Fibroblast of the conjunctiva (primary cell): ENCODE results near the gene RAMP1.
"Not testable (repeated sequence)": the region's sequence is repeated elsewhere in the genome, so short reads cannot be mapped to it uniquely, and the experiment has no call there.

ENCODE experiments used
- DNase-seq: peaks from one replicate; pipeline ENCODE4 v3.0.0-alpha.2; 2010; ENCODE audit warnings: low read depth

The RAMP1 gene

GRCh38 chr2:237859533-237860272 is at the start of gene RAMP1:
Gene RAMP1, plus strand, starts transcription at chr2:237859623. Its CDS starts 53 bp downstream, at chr2:237859676.
- no peak for DNase-seq

GRCh38 chr2:237815637-237816036 is 43.8 kb upstream of the RAMP1 start:
- DNase-seq, result no peak

DNA sequence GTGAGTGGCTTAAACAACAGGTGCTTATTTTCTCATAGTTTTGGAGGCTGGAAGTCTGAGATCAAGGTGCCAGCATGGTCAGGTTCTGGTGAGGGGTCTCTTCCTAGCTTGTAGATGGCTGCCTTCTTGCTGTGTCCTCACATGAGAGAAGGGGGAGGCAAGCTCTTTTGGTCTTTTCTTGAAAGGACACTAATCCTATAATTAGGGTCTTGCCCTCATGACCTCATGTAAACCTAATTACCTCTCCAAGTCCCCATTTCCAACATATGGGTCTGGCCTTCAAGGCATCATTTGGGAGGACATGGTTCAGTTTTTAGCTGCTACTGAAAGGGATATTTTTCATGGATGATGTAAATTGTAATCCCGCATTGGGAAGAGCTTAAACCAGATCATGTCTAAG is 42.9 kb upstream of the RAMP1 start:
- DNase-seq, result no peak

DNA sequence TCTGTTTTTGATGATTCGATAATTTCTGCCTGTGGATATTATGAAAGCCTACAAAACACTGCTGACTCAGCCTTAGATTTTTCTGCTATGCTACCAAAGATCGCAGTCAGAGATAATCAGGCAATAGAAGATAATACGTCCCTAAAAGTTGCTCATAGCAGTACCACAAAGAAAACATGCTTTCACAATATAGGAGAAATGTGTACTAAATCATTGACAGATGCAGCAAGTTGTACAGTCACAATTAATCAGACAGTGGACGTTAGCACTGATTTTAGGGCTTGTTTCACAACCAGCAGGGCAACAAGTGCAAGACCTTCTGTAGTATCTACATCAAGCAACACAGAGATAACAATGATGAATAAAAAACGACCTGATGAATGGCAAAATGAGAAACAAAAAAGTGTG is 41.4 kb upstream of the RAMP1 start:
- DNase-seq, result peak; percentile 58

- DNase-seq, result no peak
Measured at GRCh38 chr2:237819231-237819630, 40.2 kb upstream of the RAMP1 start.

DNA sequence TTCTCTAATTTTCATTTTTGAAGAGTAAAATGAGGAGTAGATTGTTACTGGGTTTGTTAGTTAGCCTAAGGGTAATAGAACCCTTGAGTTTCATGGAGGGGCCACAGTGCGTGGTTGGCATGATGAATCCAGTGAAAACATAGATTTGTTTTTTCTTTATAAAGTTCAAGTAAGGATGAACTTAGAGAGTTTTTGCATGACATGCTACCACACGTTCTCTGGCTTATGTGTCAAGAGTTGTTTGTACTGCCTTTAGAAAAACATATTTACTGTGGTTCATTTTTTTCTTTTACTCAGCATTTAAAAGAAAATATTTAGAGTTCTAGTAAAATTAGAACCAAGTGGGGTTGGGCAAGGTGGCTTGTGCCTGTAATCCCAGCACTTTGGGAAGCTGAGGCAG is 39.0 kb upstream of the RAMP1 start:
- DNase-seq, result no peak

DNA sequence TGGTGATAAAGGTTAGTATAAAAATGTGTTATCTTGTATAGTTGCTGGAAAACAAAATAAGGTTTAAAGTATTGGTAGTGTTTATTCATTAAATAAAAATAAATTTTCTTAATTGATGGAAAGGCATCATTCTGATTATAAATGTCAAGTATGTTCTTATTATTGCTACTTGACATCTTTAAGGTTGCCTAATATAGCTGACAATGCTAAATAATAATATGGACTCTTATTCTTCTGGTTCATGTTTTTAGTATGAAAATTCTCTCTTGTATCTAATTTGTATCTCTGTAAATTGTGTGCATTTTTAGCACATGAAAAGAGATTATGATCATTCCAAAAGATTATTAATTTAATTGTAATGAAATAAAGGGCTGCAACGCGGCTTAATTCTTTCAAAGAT is 35.9 kb upstream of the RAMP1 start:
- DNase-seq, result no peak

DNA sequence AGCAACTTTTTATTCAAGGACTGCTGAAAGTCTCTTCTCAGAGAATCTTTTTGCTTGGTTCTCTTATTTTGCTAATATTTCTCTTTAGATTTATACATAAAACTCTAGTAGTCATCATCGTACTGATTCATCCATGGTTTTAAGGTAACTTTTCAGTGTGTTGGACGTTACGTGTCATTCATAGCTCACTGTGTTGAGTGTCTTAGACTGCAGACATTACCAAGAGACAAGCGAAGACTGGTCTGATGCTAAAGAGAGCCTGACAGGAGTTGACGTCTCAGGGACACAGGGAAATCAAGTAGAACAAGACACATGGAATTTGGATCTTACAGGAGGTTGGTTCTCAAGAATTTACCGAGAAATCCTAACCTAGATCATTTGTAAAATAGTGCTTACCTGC is 35.3 kb upstream of the RAMP1 start:
- no peak for DNase-seq

GRCh38 chr2:237827421-237827987 is 31.9 kb upstream of the RAMP1 start:
- DNase-seq, result no peak

- DNase-seq, result no peak
Measured at GRCh38 chr2:237830522-237830921, 28.9 kb upstream of the RAMP1 start.

GRCh38 chr2:237833546-237833945 is 25.9 kb upstream of the RAMP1 start:
- DNase-seq, result no peak

- DNase-seq, result no peak
Measured at GRCh38 chr2:237835372-237835771, 24.1 kb upstream of the RAMP1 start.

GRCh38 chr2:237841051-237841450 is 18.4 kb upstream of the RAMP1 start:
- DNase-seq, result no peak

DNA sequence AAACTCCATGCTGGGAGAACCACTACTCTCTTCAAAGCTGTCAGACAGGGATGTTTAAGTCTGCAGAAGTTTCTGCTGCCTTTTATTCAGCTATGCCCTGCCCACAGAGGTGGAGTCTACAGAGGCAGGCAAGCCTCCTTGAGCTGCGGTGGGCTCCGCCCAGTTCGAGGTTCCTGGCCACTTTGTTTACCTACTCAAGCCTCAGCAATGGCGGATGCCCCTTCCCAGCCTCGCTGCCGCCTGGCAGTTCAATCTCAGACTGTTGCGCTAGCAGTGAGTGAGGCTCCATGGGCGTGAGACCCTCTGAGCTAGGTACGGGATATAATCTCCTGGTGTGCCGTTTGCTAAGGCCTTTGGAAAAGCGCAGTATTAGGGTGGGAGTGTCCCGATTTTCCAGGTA is 10.5 kb upstream of the RAMP1 start:
- not testable (repeated sequence) for DNase-seq

DNA sequence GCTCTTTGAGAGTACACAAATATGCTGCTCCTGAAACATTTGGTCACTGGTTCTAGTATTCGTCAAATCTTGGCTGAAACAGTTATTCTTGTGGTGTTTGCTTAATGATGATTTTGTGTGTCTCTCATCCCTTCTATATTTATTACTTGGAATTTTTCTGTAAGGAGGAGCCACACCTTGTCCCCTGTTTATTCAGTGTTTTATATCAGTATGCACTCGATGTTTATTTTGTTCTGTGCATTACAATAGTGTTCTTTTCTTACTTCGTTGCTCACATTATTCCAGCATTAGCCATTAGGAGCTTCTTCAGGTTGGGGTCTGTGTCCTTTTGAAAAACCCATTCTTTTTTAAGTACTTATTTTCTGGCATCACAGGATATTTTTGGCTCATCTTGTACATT is 5.1 kb upstream of the RAMP1 start:
- no peak for DNase-seq

DNA sequence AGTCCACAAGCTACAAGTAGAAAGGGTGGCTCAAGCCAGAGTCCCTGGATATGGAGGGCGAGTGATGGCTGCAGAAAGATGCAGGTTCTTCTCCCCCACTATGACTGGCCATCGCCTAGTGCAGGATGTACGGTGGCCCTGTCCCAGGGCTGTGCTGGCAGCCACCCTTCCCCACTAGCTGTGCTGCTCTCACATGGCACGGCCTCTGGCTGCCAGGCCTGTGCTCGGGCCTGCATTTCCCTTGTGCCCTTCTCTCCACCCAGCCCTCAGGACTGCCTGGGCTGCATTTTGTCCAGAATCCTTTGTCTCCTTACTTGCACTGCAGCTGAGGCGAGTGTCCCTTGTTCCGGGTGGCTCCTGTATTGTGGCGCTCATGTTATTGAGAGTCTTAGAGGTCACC is 1.6 kb upstream of the RAMP1 start:
- no peak for DNase-seq

- peak; percentile 80 for DNase-seq
Measured at GRCh38 chr2:237858294-237859081, 935 bp upstream of the RAMP1 start.

- DNase-seq, result no peak
Measured at GRCh38 chr2:237859082-237859433, 365 bp upstream of the RAMP1 start.

DNA sequence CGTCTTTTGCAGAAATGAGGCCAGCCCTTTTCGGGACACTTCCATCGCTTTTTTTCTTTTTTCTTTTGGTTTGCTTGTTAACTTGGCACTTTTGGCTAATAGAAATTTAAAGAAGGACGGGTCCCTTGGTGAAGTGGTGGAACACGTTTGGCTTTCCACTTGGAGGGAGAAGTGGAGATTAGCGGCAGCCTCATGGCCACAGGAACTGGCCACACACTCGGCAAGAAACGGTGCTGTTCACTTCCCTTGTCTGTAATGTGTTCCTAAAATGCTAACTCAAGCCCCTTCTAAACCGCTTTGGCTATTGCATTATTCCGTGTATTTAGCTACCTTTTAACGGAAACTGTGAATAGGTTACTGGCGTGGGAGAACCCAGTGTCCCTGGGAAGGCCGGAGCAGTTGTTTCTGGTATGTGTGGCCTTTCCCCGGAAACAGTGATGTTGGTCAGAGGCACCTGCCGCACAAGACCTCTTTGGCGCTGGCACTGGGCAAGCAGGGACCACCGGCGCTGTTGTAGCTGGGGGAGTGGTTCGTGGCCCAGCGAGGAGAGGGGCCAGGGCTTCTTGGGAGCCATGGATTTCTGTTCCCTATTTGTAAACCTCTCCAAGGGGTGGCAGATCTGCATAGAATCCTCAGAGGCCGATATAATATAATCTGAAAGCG is 981 bp downstream of the RAMP1 start:
- no peak for DNase-seq

- DNase-seq, result no peak
Measured at GRCh38 chr2:237861875-237862527, 2.6 kb downstream of the RAMP1 start.

GRCh38 chr2:237862528-237862895 is 3.1 kb downstream of the RAMP1 start:
- no peak for DNase-seq

GRCh38 chr2:237863102-237863511 is 3.7 kb downstream of the RAMP1 start:
- DNase-seq, result no peak
